Left lung (tissue), 10 donors: ENCODE data around the gene CHD8. TPM values are rescaled to one million over a fixed set of nuclear protein-coding genes. Genes with fewer than 3 reads are reported as not detected.
A peak's percentile ranks its signal among the peaks of the same experiment; 100 is the strongest.

Source experiments
- ATAC-seq: fragments of 200-7000 bp; cut with Tn5 transposase; one replicate; pipeline ENCODE4 v1.9.1; 2020; ENCODE audit warnings: moderate library complexity
- DNase-seq, 4 donors: peaks; one replicate each; pipeline ENCODE4 v3.0.0-alpha.2; 2013 to 2020
- H3K27ac ChIP-seq, 2 donors: fragments of 200-600 bp; sonication (generic) in 1 of 2; one replicate each; pipeline versions ENCODE4 v1.5.0 to v1.8.0; 2020 to 2021
- H3K27me3 ChIP-seq, 2 donors: fragments of 200-600 bp; sonication (generic) in 1 of 2; one replicate each; pipeline versions ENCODE4 v1.5.0 to v1.8.0; 2020 to 2021
- H3K36me3 ChIP-seq, 2 donors: fragments of 200-600 bp; sonication (generic) in 1 of 2; one replicate each; pipeline versions ENCODE4 v1.5.0 to v1.8.0; 2020 to 2021
- H3K4me1 ChIP-seq, 2 donors: fragments of 200-600 bp; one replicate each; pipeline ENCODE4 v1.8.0; 2021
- H3K4me3 ChIP-seq, 2 donors: fragments of 200-600 bp; sonication (generic) in 1 of 2; one replicate each; pipeline versions ENCODE4 v1.5.0 to v1.8.0; 2020 to 2021; ENCODE audit warnings: mild to moderate bottlenecking in 1 of 2
- H3K9me3 ChIP-seq, 2 donors: fragments of 200-600 bp; sonication (generic) in 1 of 2; one replicate each; pipeline versions ENCODE4 v1.5.0 to v1.8.0; 2020 to 2021
- intact Hi-C, 2 donors: fragments of 100-400 bp; cut with DNase I; formaldehyde crosslinking; loops; one replicate each; pipeline versions ENCODE4 v1.11.2 to v1.14.2; 2022
- polyA plus RNA-seq, 6 donors: library from polyadenylated mRNA; unstranded; fragments of 120-200 nt; gene quantifications; one replicate each; pipeline ENCODE4 v1.2.1, GENCODE V29; 2013; ENCODE audit not compliant: insufficient read length in 6 of 6
- total RNA-seq, 2 donors: library from RNA; stranded (reverse); fragmentation: NEBNext Ultra II Directional; extraction: Animal tissue kit (Norgen Biotek cat#: 25700); gene quantifications; one replicate each; pipeline ENCODE4 v1.2.1, GENCODE V29; 2021
- TF ChIP-seq, protein P1 (sequence below), 2 donors: fragments of 200-600 bp; sonication (generic) in 1 of 2; IDR thresholded peaks; one replicate each; pipeline versions ENCODE4 v1.5.0 to v1.8.0; 2021; ENCODE audit warnings: antibody characterized with exemption in 2 of 2
- donor health status: DM: no; HTN: yes; CAD: no.
- donor health status: DM: no; HTN: no; CAD: no.

Gene CHD8
- total and polyA plus RNA-seq, 8 donors = 69.2 to 83.0 (median 76.1) TPM

- peak; percentile 96 to 99 (median 98) for DNase-seq
- intact Hi-C loops = no loop called here
- no peaks in the 10 kb centered on the region for H3K9me3 ChIP-seq
- H3K36me3 ChIP-seq = peaks cover 0 to 26% of the 10 kb centered on the region in 2 donors
- no peaks in the 10 kb centered on the region for H3K27me3 ChIP-seq
- H3K4me3 ChIP-seq = peak within 1 kb of the TSS; percentile 60 to 85
- H3K27ac ChIP-seq = peak within 1 kb of the TSS; percentile 76 to 78
- peak; percentile 100 for ATAC-seq
- TF ChIP-seq, protein P1, sequence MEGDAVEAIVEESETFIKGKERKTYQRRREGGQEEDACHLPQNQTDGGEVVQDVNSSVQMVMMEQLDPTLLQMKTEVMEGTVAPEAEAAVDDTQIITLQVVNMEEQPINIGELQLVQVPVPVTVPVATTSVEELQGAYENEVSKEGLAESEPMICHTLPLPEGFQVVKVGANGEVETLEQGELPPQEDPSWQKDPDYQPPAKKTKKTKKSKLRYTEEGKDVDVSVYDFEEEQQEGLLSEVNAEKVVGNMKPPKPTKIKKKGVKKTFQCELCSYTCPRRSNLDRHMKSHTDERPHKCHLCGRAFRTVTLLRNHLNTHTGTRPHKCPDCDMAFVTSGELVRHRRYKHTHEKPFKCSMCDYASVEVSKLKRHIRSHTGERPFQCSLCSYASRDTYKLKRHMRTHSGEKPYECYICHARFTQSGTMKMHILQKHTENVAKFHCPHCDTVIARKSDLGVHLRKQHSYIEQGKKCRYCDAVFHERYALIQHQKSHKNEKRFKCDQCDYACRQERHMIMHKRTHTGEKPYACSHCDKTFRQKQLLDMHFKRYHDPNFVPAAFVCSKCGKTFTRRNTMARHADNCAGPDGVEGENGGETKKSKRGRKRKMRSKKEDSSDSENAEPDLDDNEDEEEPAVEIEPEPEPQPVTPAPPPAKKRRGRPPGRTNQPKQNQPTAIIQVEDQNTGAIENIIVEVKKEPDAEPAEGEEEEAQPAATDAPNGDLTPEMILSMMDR (IDR thresholded peaks at IDR 0.05) = peak; percentile 90 to 98
- H3K4me1 ChIP-seq = peaks cover 14 to 33% of the 10 kb centered on the region in 2 donors
These were observed 21.2 kb upstream of the CHD8 start, which contains the start of the genes RAB2B and TOX4 for GRCh38 chr14:21476925-21477681. Gene RAB2B (minus strand): TSS chr14:21476959. CDS start chr14:21476872, 87 bp downstream. Gene TOX4 (plus strand): TSS chr14:21477195. CDS start chr14:21477279, 84 bp downstream.

GRCh38 chr14:21476523-21476924 is 20.6 kb upstream of the CHD8 start:
- peak; percentile 92 for ATAC-seq
- intact Hi-C loops = no loop called here
- peak in 2 of 4 donors; percentile 90 to 95 for DNase-seq

GRCh38 chr14:21475767-21476522 is 20.0 kb upstream of the CHD8 start:
- Histone ChIP-seq H3K27me3 (no peaks in the 10 kb centered on the region), H3K27ac (peak overlapping the region; percentile 76 to 78), H3K4me3 (peak overlapping the region; percentile 60 to 85), H3K9me3 (no peaks in the 10 kb centered on the region), H3K4me1 (peaks cover 14 to 33% of the 10 kb centered on the region in 2 donors), H3K36me3 (peaks cover 0 to 21% of the 10 kb centered on the region in 2 donors)
- ATAC-seq = peak; percentile 37
- no peak for DNase-seq
- TF ChIP-seq, protein P1 (IDR thresholded peaks at IDR 0.05) = no peak
- intact Hi-C loops = no loop called here

More at GRCh38 chr14:21476523-21476924, 20.6 kb upstream of the CHD8 start:
- Histone ChIP-seq H3K4me1 (peaks cover 14 to 33% of the 10 kb centered on the region in 2 donors), H3K9me3 (no peaks in the 10 kb centered on the region), H3K27ac (peak overlapping the region; percentile 76 to 78), H3K36me3 (peaks cover 0 to 26% of the 10 kb centered on the region in 2 donors), H3K27me3 (no peaks in the 10 kb centered on the region), H3K4me3 (peak overlapping the region; percentile 60 to 85)
- TF ChIP-seq, protein P1 (IDR thresholded peaks at IDR 0.05) = no peak

DNA sequence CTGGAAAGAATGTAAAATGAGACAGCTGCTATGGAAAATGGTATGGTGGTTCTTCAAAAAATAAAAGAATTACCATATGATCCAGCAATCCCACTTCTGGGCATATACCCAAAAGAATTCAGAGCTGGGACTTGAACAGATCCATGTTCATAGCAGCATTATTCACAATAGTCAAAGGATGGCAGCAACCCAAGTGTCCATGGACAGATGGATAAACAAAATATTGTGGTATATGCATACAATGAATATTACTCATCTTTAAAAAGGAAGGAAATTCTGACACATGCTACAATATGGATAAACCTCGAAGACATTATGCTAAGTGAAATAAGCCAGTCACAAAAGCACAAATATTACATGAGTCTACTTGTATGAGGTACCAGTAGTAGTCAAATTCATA is 11.7 kb upstream of the CHD8 start:
- ATAC-seq = no peak

More for the DNA sequence above, 11.7 kb upstream of the CHD8 start:
- TF ChIP-seq, protein P1 (IDR thresholded peaks at IDR 0.05) = no peak
- no peak overlapping the region for H3K4me3 ChIP-seq
- no peaks in the 10 kb centered on the region for H3K4me1 ChIP-seq
- H3K9me3 ChIP-seq = no peaks in the 10 kb centered on the region
- peaks cover 0 to 74% of the 10 kb centered on the region in 2 donors for H3K36me3 ChIP-seq
- H3K27ac ChIP-seq = no peak overlapping the region
- intact Hi-C loops = no loop called here
- H3K27me3 ChIP-seq = no peaks in the 10 kb centered on the region
- DNase-seq = no peak
